Measurements from ENCODE around the gene CCDC34. TPM values are rescaled to one million over a fixed set of nuclear protein-coding genes. Genes with fewer than 3 reads are reported as not detected.

Gene CCDC34
- total RNA-seq, 2 experiments from 2014 or later, result 1.3 to 1.6 TPM

- H3K9me3 Mint-ChIP-seq, result no peaks in the 10 kb centered on the region
- Histone ChIP-seq H3K4me1 (ENCODE audit: insufficient read depth, low read length) (no peaks in the 10 kb centered on the region), H3K27me3 (ENCODE audit: control insufficient read depth in 1 of 2, insufficient read depth in 2 of 2, low read length in 2 of 2) (no peaks in the 10 kb centered on the region), H3K4me3 (ENCODE audit: low read length) (no peak overlapping the region), H3K36me3 (ENCODE audit: insufficient read depth, low read length) (no peaks in the 10 kb centered on the region), H3K9me3 (ENCODE audit: control insufficient read depth in 1 of 2, insufficient read depth in 1 of 2, low read length in 2 of 2) (no peaks in the 10 kb centered on the region), H3K27ac (ENCODE audit: low read depth in 1 of 2, low read length in 2 of 2) (no peak overlapping the region)
- no peaks in the 10 kb centered on the region for H3K27me3 Mint-ChIP-seq
- H3K27ac Mint-ChIP-seq, result no peak overlapping the region
- no peak overlapping the region for H3K4me3 Mint-ChIP-seq
- intact Hi-C loops (cut with DNase I, micrococcal nuclease), result no loop called here
- H3K4me1 Mint-ChIP-seq (ENCODE audit: low read depth), result no peaks in the 10 kb centered on the region
- ChIA-PET POLR2A (no interaction called here), CTCF (no interaction called here)
- no peak for TF ChIP-seq CTCF (IDR thresholded peaks at IDR 0.05)
- DNase-seq (no peak), ATAC-seq (ENCODE audit: poor library complexity) (no peak)
- H3K36me3 Mint-ChIP-seq (ENCODE audit: low read depth), result no peaks in the 10 kb centered on the region
Measured at GRCh38 chr11:27317751-27318150, 45.3 kb downstream of the CCDC34 start.

- no peaks in the 10 kb centered on the region for H3K27me3 ChIP-seq (ENCODE audit: control insufficient read depth in 1 of 2, insufficient read depth in 2 of 2, low read length in 2 of 2)
- Mint-ChIP-seq H3K9me3 (no peaks in the 10 kb centered on the region), H3K27ac (no peak overlapping the region), H3K4me3 (no peak overlapping the region), H3K4me1 (ENCODE audit: low read depth) (no peaks in the 10 kb centered on the region), H3K27me3 (no peaks in the 10 kb centered on the region), H3K36me3 (ENCODE audit: low read depth) (no peaks in the 10 kb centered on the region)
- POLR2A ChIA-PET, result no interaction called here
- CTCF ChIA-PET, result no interaction called here
- no peak for TF ChIP-seq CTCF (IDR thresholded peaks at IDR 0.05)
- no peaks in the 10 kb centered on the region for H3K36me3 ChIP-seq (ENCODE audit: insufficient read depth, low read length)
- H3K4me3 ChIP-seq (ENCODE audit: low read length), result no peak overlapping the region
- no peaks in the 10 kb centered on the region for H3K4me1 ChIP-seq (ENCODE audit: insufficient read depth, low read length)
- H3K27ac ChIP-seq (ENCODE audit: low read depth in 1 of 2, low read length in 2 of 2), result no peak overlapping the region
- ATAC-seq (ENCODE audit: poor library complexity) (no peak), DNase-seq (no peak)
- no peaks in the 10 kb centered on the region for H3K9me3 ChIP-seq (ENCODE audit: control insufficient read depth in 1 of 2, insufficient read depth in 1 of 2, low read length in 2 of 2)
- intact Hi-C loops (cut with DNase I, micrococcal nuclease), result no loop called here
Measured at GRCh38 chr11:27315836-27316235, 47.2 kb downstream of the CCDC34 start.

- ChIA-PET CTCF (no interaction called here), POLR2A (no interaction called here)
- H3K27me3 ChIP-seq (ENCODE audit: control insufficient read depth in 1 of 2, insufficient read depth in 2 of 2, low read length in 2 of 2), result no peaks in the 10 kb centered on the region
- no peaks in the 10 kb centered on the region for H3K9me3 ChIP-seq (ENCODE audit: control insufficient read depth in 1 of 2, insufficient read depth in 1 of 2, low read length in 2 of 2)
- H3K4me3 ChIP-seq (ENCODE audit: low read length), result no peak overlapping the region
- Mint-ChIP-seq H3K36me3 (ENCODE audit: low read depth) (no peaks in the 10 kb centered on the region), H3K27me3 (no peaks in the 10 kb centered on the region), H3K27ac (no peak overlapping the region), H3K4me3 (no peak overlapping the region), H3K4me1 (ENCODE audit: low read depth) (no peaks in the 10 kb centered on the region), H3K9me3 (no peaks in the 10 kb centered on the region)
- intact Hi-C loops (cut with DNase I, micrococcal nuclease), result no loop called here
- no peak for DNase-seq
- no peak overlapping the region for H3K27ac ChIP-seq (ENCODE audit: low read depth in 1 of 2, low read length in 2 of 2)
- no peaks in the 10 kb centered on the region for H3K4me1 ChIP-seq (ENCODE audit: insufficient read depth, low read length)
- no peak for TF ChIP-seq CTCF (IDR thresholded peaks at IDR 0.05)
- H3K36me3 ChIP-seq (ENCODE audit: insufficient read depth, low read length), result no peaks in the 10 kb centered on the region
- no peak for ATAC-seq (ENCODE audit: poor library complexity)
Measured at GRCh38 chr11:27313157-27313821, 49.7 kb downstream of the CCDC34 start.
